HCT116 (cell line): Measurements from ENCODE around the gene UNC79. TPM values are rescaled to one million over a fixed set of nuclear protein-coding genes. Genes with fewer than 3 reads are reported as not detected.

Experiments used
- ATAC-seq: fragments of 200-7000 bp; cut with Tn5 transposase; 2 replicates; pipeline ENCODE4 v1.9.1; 2020; ENCODE audit warnings: mild to moderate bottlenecking, moderate library complexity
- BruUV-seq: library from RNA; stranded (reverse); fragments of 400-500 nt; replicated peaks from 2 replicates; lab custom pipeline; 2021; lab: Mats Ljungman, UMichigan
- CTCF ChIA-PET: fragments of 300-600 bp; sonication (Branson Sonifier 250); formaldehyde crosslinking; loops from one replicate; lab custom pipeline; 2021; ENCODE audit warnings: antibody characterized with exemption; lab: Charles Lee
- POLR2A ChIA-PET: fragments of 300-600, 350-600 bp; sonication (Branson Sonifier 250); formaldehyde crosslinking; loops from one replicate; lab custom pipeline; 2021; ENCODE audit warnings: antibody characterized with exemption; lab: Charles Lee
- RAD21 ChIA-PET, 2 experiments: fragments of 300-600 bp; sonication (Branson Sonifier 250); formaldehyde crosslinking; loops; one replicate each; lab custom pipeline; 2023; ENCODE audit warnings: low total read pairs in 2 of 2; ENCODE audit not compliant: uncharacterized antibody in 2 of 2, unreplicated experiment in 2 of 2, low non-redundant PET in 1 of 2; lab: Charles Lee
- DNase-seq: peaks from one replicate; pipeline ENCODE4 v3.0.0-alpha.2; 2010; ENCODE audit warnings: low read depth, low spot score
- H2AFZ ChIP-seq: fragments of 200-600 bp; shearing (Covaris generic), sonication (generic); 2 replicates; pipeline ENCODE4 v1.6.1; 2017; ENCODE audit warnings: low read depth, mixed run types, mixed read lengths, antibody characterized with exemption, low read length; ENCODE audit not compliant: poor library complexity, severe bottlenecking
- H3K27ac ChIP-seq: 2 replicates; pipeline ENCODE4 v1.5.1; 2012; ENCODE audit warnings: low read depth, low read length
- H3K27me3 ChIP-seq: fragments of 200-600 bp; sonication (generic); 2 replicates; pipeline ENCODE4 v1.6.1; 2016; ENCODE audit warnings: mixed run types, low read length, mixed read lengths; ENCODE audit not compliant: insufficient read depth
- H3K36me3 ChIP-seq, 2 experiments: fragments of 200-500 bp in 1 of 2; fragments of 200-600 bp in 1 of 2; sonication (Bioruptor generic) in 1 of 2; sonication (generic) in 1 of 2; 2 replicates each; pipeline versions ENCODE4 v1.5.1 to v1.6.1; 2014 to 2016; ENCODE audit warnings: low read length in 2 of 2, inconsistent platforms in 1 of 2, mixed read lengths in 1 of 2, mixed run types in 1 of 2; ENCODE audit not compliant: insufficient read depth in 2 of 2, control insufficient read depth in 1 of 2
- H3K4me1 ChIP-seq, 2 experiments: fragments of 200-600 bp in 1 of 2; sonication (generic) in 1 of 2; 2 replicates each; pipeline versions ENCODE4 v1.5.1 to v1.6.1; 2012 to 2017; ENCODE audit warnings: low read length in 2 of 2, inconsistent platforms in 1 of 2, mild to moderate bottlenecking in 1 of 2, mixed read lengths in 1 of 2, mixed run types in 1 of 2, moderate library complexity in 1 of 2; ENCODE audit not compliant: insufficient read depth in 2 of 2, control insufficient read depth in 1 of 2
- H3K4me2 ChIP-seq: fragments of 200-600 bp; sonication (generic); 2 replicates; pipeline ENCODE4 v1.6.1; 2017; ENCODE audit warnings: mixed run types, low read length, mixed read lengths
- H3K4me3 ChIP-seq, 2 experiments: fragments of 200-600 bp in 1 of 2; sonication (generic) in 1 of 2; replicated peaks in 1 of 2; 2 replicates each; pipeline ENCODE4 v1.5.1; 2011 to 2016; ENCODE audit warnings: low read length in 2 of 2, control low read depth in 1 of 2, low read depth in 1 of 2, mild to moderate bottlenecking in 1 of 2, mixed read lengths in 1 of 2, mixed run types in 1 of 2
- H3K79me2 ChIP-seq: fragments of 200-600 bp; sonication (generic); 2 replicates; pipeline ENCODE4 v1.6.1; 2017; ENCODE audit warnings: mild to moderate bottlenecking, mixed run types, low read length, moderate library complexity, mixed read lengths; ENCODE audit not compliant: insufficient read depth
- H3K9ac ChIP-seq: fragments of 200-600 bp; sonication (generic); 2 replicates; pipeline ENCODE4 v1.6.1; 2016; ENCODE audit warnings: low read length, mixed read lengths
- H3K9me2 ChIP-seq: fragments of 200-600 bp; sonication (generic), shearing (Covaris generic); 2 replicates; pipeline ENCODE4 v1.6.1; 2017; ENCODE audit warnings: mixed run types, mild to moderate bottlenecking, moderate library complexity; ENCODE audit not compliant: insufficient read depth
- H3K9me3 ChIP-seq, 2 experiments: fragments of 200-500 bp in 1 of 2; fragments of 200-600 bp in 1 of 2; sonication (Bioruptor generic) in 1 of 2; sonication (generic) in 1 of 2; 2 replicates each; pipeline ENCODE4 v1.6.1; 2014 to 2017; ENCODE audit warnings: low read length in 2 of 2, mixed read lengths in 2 of 2, inconsistent platforms in 1 of 2, low read depth in 1 of 2, mild to moderate bottlenecking in 1 of 2, mixed run types in 1 of 2, moderate library complexity in 1 of 2; ENCODE audit not compliant: control insufficient read depth in 1 of 2, insufficient read depth in 1 of 2
- H4K20me1 ChIP-seq: fragments of 200-600 bp; sonication (generic), shearing (Covaris generic); 2 replicates; pipeline ENCODE4 v1.6.1; 2017; ENCODE audit warnings: mixed run types, mild to moderate bottlenecking, moderate library complexity; ENCODE audit not compliant: insufficient read depth
- CTCF ChIP-seq, 3 experiments: fragments of 200-600 bp in 1 of 3; sonication (generic) in 1 of 3; IDR thresholded peaks in 2 of 3; conservative IDR thresholded peaks in 1 of 3; 2 replicates each; pipeline ENCODE4 v1.5.1; 2012 to 2017; ENCODE audit warnings: low read depth in 2 of 3, low read length in 2 of 3, antibody characterized with exemption in 1 of 3, borderline replicate concordance in 1 of 3, control low read depth in 1 of 3, mild to moderate bottlenecking in 1 of 3, mixed read lengths in 1 of 3, mixed run types in 1 of 3, moderate library complexity in 1 of 3; ENCODE audit not compliant: insufficient read depth in 1 of 3
- EZH2 ChIP-seq: fragments of 200-600 bp; sonication (generic); IDR thresholded peaks from 2 replicates; pipeline ENCODE4 v1.6.1; 2017; ENCODE audit warnings: antibody characterized with exemption, mixed run types
- FOSL1 ChIP-seq: IDR thresholded peaks from 2 replicates; pipeline ENCODE4 v1.6.1; 2012; ENCODE audit warnings: low read depth
- POLR2AphosphoS5 ChIP-seq: IDR thresholded peaks from 2 replicates; pipeline ENCODE4 v1.6.1; 2011; ENCODE audit warnings: mild to moderate bottlenecking, low read depth, low read length, moderate library complexity
- SP1 ChIP-seq: IDR thresholded peaks from 2 replicates; pipeline ENCODE4 v1.6.1; 2012; ENCODE audit warnings: low read depth
- TCF7L2 ChIP-seq: IDR thresholded peaks from 2 replicates; pipeline ENCODE4 v1.7.0; 2011; ENCODE audit warnings: borderline replicate concordance, inconsistent platforms; ENCODE audit not compliant: insufficient read depth, insufficient read length; ENCODE audit errors: extremely low read depth
- ZBTB33 ChIP-seq: IDR thresholded peaks from 2 replicates; pipeline ENCODE4 v1.6.1; 2011; ENCODE audit warnings: mild to moderate bottlenecking, low read length, moderate library complexity; ENCODE audit not compliant: insufficient replicate concordance; ENCODE audit errors: extremely low read depth
- ZFX ChIP-seq: fragments of 450-650 bp; IDR thresholded peaks from 2 replicates; pipeline ENCODE4 v1.6.1; 2017
- intact Hi-C: fragments of 100-400 bp; cut with micrococcal nuclease; formaldehyde crosslinking; loops from 2 replicates; pipeline ENCODE4 v1.10.0; 2022
- total RNA-seq: library from RNA; stranded (reverse); gene quantifications from one replicate; pipeline ENCODE4 v1.2.1, GENCODE V29; 2021; ENCODE audit not compliant: unreplicated experiment

Gene UNC79
- total RNA-seq, 1 experiment from 2014 or later, result 0.10 TPM

- ChIA-PET CTCF (interaction anchor here (0.8 to 1.1 kb wide), 2 partner anchors 360 to 431 kb away, joined by 3 read pairs; partner anchors contain the start of genes LYSET and MOAP1), RAD21 (no interaction called here), POLR2A (no interaction called here)
- Histone ChIP-seq H3K9me2 (no peaks in the 10 kb centered on the region), H3K36me3 (no peaks in the 10 kb centered on the region), H3K79me2 (no peaks in the 10 kb centered on the region), H3K4me2 (no peak overlapping the region), H3K27me3 (peaks cover 31% of the 10 kb centered on the region), H3K4me1 (no peaks in the 10 kb centered on the region), H3K9me3 (no peaks in the 10 kb centered on the region), H3K27ac (no peak overlapping the region), H4K20me1 (no peaks in the 10 kb centered on the region), H3K9ac (no peak overlapping the region), H2AFZ (peak overlapping the region; percentile 1), H3K4me3 (no peak overlapping the region)
- intact Hi-C loops, result loop anchor here (1.0 to 2.0 kb wide), 2 partner anchors 309 to 337 kb away; partner anchors contain the start of genes GON7 and UBR7
- ATAC-seq (no peak), DNase-seq (no peak)
- TF ChIP-seq CTCF (IDR thresholded peaks at IDR 0.05 in 2 of 3, conservative IDR thresholded peaks at IDR 0.05 in 1 of 3; ENCODE audit: borderline replicate concordance in 1 of 3, insufficient read depth in 1 of 3, low read depth in 2 of 3, low read length in 2 of 3), result no peak
- TF ChIP-seq POLR2AphosphoS5, result no peak
- no peak for TF ChIP-seq ZFX
- TF ChIP-seq EZH2, result no peak
- TF ChIP-seq SP1, result no peak
- TF ChIP-seq FOSL1, result no peak
- no peak for TF ChIP-seq TCF7L2
- TF ChIP-seq ZBTB33, result no peak
- no TSS peak for BruUV-seq
Measured at GRCh38 chr14:93544212-93544611, 113.5 kb downstream of the UNC79 start.
